Measurements from ENCODE around the gene FGGY. TPM values are rescaled to one million over a fixed set of nuclear protein-coding genes. Genes with fewer than 3 reads are reported as not detected.

The FGGY gene
- total RNA-seq, 1 donor from 2014 or later, result 16.4 TPM

DNA sequence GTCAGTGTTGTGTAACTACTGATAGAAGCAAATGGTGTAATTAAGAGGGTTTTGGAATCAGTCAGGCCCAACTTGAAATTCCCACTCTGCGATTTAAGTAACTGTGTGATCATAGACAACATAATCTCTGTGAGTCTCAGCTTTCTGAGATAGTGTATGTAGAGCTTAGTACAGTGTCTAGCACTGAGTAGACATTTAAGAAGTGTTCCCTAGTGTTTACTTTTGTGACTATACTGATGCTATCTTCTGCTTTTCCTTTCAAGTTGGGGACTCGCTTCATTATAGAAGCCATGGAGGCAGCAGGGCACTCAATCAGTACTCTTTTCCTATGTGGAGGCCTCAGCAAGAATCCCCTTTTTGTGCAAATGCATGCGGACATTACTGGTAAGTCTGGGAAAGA is 370.1 kb downstream of the FGGY start:
- peak overlapping the region; percentile 51 for H3K27ac Mint-ChIP-seq (ENCODE audit: unreplicated experiment)
- H3K4me3 Mint-ChIP-seq, result no peak overlapping the region
- H3K9me3 Mint-ChIP-seq, result peaks cover 6% of the 10 kb centered on the region
- peaks cover 6% of the 10 kb centered on the region for H3K36me3 Mint-ChIP-seq (ENCODE audit: low read depth)
- H3K27me3 Mint-ChIP-seq (ENCODE audit: low read depth), result no peaks in the 10 kb centered on the region
- H3K4me1 Mint-ChIP-seq, result peaks cover 73% of the 10 kb centered on the region
- DNase-seq (ENCODE audit: low read depth, low spot score), result no peak
- TF ChIP-seq, protein P1, sequence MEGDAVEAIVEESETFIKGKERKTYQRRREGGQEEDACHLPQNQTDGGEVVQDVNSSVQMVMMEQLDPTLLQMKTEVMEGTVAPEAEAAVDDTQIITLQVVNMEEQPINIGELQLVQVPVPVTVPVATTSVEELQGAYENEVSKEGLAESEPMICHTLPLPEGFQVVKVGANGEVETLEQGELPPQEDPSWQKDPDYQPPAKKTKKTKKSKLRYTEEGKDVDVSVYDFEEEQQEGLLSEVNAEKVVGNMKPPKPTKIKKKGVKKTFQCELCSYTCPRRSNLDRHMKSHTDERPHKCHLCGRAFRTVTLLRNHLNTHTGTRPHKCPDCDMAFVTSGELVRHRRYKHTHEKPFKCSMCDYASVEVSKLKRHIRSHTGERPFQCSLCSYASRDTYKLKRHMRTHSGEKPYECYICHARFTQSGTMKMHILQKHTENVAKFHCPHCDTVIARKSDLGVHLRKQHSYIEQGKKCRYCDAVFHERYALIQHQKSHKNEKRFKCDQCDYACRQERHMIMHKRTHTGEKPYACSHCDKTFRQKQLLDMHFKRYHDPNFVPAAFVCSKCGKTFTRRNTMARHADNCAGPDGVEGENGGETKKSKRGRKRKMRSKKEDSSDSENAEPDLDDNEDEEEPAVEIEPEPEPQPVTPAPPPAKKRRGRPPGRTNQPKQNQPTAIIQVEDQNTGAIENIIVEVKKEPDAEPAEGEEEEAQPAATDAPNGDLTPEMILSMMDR (conservative IDR thresholded peaks at IDR 0.05), result no peak

DNA sequence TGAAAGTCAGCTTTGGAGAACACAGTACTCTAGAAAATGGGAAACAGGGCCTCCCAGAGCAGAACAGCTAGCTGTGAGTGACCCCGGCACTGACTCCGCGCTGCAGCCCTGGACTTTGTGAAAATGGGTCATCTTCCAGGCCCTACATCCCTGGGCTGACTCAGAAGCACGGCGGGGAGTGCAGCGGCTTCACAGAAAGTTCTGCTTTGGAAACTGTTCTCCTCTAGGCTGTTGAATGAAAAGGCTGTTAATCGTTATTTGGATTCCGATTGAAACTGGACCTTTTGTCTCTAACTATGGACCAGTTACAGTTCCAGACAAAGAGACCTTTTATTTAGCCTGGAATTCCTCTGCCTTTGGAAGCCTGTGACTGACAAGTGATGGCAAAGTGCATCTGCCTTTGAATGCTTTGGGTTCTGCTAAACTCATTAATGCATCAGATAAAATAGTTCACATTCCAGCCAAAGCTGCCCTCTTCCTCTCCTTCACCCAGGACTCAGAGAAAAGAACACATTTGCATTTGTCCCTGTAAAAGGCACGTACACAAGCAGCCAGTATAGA is 372.9 kb downstream of the FGGY start:
- DNase-seq (ENCODE audit: low read depth, low spot score), result peak; percentile 36
- Mint-ChIP-seq H3K27ac (ENCODE audit: unreplicated experiment) (peak overlapping the region; percentile 40), H3K27me3 (ENCODE audit: low read depth) (no peaks in the 10 kb centered on the region), H3K4me3 (peak overlapping the region; percentile 73), H3K9me3 (peaks cover 6% of the 10 kb centered on the region), H3K4me1 (peaks cover 81% of the 10 kb centered on the region), H3K36me3 (ENCODE audit: low read depth) (peaks cover 6% of the 10 kb centered on the region)
- TF ChIP-seq, protein P1 (conservative IDR thresholded peaks at IDR 0.05), result no peak

DNA sequence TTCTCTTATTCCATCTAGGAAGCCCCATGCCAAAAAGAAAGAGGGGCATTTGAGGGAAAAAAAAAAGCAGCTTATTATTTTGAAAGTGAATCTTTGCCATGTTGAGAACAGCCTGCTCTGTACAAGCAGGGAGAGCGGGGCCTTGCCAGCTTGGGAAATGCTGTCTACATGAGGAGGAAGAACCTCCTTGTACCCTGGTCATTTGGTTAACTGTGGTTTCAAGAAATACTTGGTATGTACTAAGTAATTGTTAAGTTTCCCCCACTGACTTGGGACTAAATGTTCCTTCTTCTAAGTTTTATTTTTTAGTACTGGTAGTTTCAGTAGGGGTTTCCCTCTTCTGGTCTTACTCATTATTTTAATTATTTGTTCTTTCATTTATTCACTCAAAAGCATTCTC is 373.8 kb downstream of the FGGY start:
- H3K27ac Mint-ChIP-seq (ENCODE audit: unreplicated experiment), result peak overlapping the region; percentile 89
- no peaks in the 10 kb centered on the region for H3K27me3 Mint-ChIP-seq (ENCODE audit: low read depth)
- TF ChIP-seq, protein P1 (conservative IDR thresholded peaks at IDR 0.05), result no peak
- H3K9me3 Mint-ChIP-seq, result peaks cover 6% of the 10 kb centered on the region
- DNase-seq (ENCODE audit: low read depth, low spot score), result no peak
- H3K4me3 Mint-ChIP-seq, result no peak overlapping the region
- peaks cover 80% of the 10 kb centered on the region for H3K4me1 Mint-ChIP-seq
- H3K36me3 Mint-ChIP-seq (ENCODE audit: low read depth), result peaks cover 6% of the 10 kb centered on the region

DNA sequence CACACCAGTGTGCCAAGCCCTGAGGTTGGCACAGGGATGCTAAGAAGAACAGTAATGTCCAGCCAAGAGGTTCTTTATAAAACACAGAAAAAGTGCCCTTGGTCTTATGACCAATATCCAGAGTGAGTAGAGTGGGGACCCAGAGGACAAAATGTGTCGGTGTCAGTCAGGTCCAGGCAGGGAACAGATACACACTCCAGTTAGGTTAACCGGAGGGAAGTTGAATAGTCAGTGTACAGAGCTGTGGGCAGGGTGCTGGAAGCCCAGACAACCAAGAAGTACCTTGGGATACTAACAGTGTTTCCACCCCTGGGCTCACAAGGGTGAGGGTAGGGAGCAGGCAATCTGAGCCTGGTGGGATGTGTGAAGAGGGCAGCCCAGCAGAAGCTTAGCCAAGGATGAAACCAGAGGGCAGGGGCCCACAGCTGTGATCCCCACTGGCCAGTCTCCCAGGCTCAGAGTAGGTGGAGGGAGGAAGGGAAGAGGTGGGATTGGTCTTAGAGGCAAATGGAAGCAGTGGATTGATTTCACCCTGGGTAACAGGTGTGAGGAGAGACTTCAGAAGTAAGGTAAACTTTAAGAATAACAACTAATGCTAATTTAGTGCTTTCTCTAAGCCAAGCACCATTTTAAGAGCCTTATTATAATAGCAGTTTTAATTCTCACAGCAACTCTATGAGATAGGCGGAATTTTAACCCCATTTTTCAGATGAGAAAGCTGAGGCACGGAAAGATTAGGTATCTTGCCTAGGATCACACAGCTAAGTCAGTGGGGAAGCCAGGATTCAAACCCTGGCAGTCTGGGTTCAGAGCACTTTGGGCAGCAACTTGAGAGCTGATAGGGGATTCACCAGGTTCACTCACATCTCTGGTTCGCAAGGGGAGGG is 374.4 kb downstream of the FGGY start:
- TF ChIP-seq, protein P1 (conservative IDR thresholded peaks at IDR 0.05), result no peak
- peaks cover 2% of the 10 kb centered on the region for H3K9me3 Mint-ChIP-seq
- no peaks in the 10 kb centered on the region for H3K27me3 Mint-ChIP-seq (ENCODE audit: low read depth)
- peaks cover 79% of the 10 kb centered on the region for H3K4me1 Mint-ChIP-seq
- peak overlapping the region; percentile 89 for H3K27ac Mint-ChIP-seq (ENCODE audit: unreplicated experiment)
- H3K4me3 Mint-ChIP-seq, result no peak overlapping the region
- H3K36me3 Mint-ChIP-seq (ENCODE audit: low read depth), result peaks cover 4% of the 10 kb centered on the region
- no peak for DNase-seq (ENCODE audit: low read depth, low spot score)

DNA sequence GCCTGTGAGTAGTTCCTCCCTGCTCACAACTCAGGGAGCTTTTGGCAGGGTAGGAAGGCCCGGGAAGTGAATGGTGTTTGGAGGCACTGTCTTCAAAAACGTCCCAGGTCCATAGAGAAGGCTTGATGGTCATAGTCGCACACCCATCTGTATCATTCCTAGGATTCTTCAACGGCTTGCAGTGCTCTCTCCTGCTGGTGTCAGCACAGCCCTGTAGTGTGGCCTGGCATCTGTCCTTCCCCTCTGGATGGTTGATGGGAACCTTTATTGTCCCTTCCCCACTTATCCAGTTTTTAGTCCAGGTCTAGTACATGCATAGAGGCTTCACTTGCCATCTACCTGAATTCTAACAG is 375.0 kb downstream of the FGGY start:
- TF ChIP-seq, protein P1 (conservative IDR thresholded peaks at IDR 0.05), result no peak
- Mint-ChIP-seq H3K27me3 (ENCODE audit: low read depth) (no peaks in the 10 kb centered on the region), H3K4me3 (no peak overlapping the region), H3K27ac (ENCODE audit: unreplicated experiment) (no peak overlapping the region), H3K9me3 (peaks cover 2% of the 10 kb centered on the region), H3K4me1 (peaks cover 77% of the 10 kb centered on the region), H3K36me3 (ENCODE audit: low read depth) (peaks cover 4% of the 10 kb centered on the region)
- no peak for DNase-seq (ENCODE audit: low read depth, low spot score)

Measured in neural crest cell (in vitro differentiated cells).